Medulla oblongata (tissue), 1 donor: Measurements from ENCODE around the gene WDR82.
A peak's percentile ranks its signal among the peaks of the same experiment; 100 is the strongest.

Source experiments
- DNase-seq: peaks from one replicate; pipeline ENCODE4 v3.0.0-alpha.2; 2015; ENCODE audit errors: extremely low spot score

The WDR82 gene

DNA sequence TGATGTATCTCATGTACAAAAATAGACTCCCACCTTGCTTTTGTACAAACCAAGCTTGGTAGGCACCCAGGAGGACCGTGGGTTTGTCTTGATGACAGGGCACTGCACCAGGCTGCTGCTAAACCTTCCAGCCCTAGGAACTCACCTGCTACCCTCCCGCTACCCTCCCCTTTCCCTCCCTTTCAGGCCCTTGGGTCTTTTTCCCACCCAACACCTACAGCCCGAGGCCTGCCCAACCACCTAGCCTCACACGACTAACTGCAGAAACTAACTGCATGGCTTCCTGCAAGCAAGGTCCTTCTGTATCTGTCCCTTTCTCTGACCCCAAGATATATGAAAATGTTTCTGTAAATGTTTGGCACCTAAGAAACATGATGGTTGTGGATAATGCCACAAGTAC lies 21.8 kb downstream of the WDR82 start:
- no peak for DNase-seq

DNA sequence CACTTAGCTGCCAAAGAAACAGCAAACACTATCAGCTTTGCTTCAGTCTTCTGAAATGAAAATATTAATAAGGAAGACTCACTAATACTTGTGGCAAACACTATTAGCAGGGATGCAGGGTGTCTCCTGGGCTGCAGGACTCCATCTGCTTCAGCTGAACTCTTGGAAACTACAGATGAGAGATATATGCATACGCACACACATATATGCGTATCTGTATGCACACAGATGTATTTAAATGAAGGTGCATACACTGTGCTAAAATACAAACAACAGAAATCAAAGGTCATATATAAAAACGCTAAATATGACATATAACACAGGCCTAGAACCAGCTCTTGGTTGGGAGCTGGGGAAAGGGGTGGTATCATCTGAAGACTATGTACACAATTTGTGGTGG lies 22.3 kb downstream of the WDR82 start:
- no peak for DNase-seq

DNA sequence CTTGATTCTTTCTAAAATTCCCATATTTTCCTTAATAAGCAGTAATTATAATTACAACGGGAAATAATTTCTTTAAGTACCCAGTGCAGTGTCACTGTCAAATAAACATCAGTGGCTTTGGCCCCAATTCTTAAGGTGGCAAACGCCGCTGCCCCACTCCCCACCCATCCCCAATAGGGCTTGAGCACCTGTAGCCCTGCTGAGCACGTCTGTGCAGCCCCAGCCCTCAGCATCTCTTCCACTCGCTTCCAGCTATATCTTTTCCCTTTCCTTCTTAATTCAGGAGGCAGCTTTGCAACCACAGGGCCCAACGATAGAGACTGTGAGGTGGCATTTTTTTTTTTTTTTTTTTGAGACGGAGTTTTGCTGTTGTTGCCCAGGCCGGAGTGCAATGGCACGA lies 23.8 kb downstream of the WDR82 start:
- DNase-seq = no peak

DNA sequence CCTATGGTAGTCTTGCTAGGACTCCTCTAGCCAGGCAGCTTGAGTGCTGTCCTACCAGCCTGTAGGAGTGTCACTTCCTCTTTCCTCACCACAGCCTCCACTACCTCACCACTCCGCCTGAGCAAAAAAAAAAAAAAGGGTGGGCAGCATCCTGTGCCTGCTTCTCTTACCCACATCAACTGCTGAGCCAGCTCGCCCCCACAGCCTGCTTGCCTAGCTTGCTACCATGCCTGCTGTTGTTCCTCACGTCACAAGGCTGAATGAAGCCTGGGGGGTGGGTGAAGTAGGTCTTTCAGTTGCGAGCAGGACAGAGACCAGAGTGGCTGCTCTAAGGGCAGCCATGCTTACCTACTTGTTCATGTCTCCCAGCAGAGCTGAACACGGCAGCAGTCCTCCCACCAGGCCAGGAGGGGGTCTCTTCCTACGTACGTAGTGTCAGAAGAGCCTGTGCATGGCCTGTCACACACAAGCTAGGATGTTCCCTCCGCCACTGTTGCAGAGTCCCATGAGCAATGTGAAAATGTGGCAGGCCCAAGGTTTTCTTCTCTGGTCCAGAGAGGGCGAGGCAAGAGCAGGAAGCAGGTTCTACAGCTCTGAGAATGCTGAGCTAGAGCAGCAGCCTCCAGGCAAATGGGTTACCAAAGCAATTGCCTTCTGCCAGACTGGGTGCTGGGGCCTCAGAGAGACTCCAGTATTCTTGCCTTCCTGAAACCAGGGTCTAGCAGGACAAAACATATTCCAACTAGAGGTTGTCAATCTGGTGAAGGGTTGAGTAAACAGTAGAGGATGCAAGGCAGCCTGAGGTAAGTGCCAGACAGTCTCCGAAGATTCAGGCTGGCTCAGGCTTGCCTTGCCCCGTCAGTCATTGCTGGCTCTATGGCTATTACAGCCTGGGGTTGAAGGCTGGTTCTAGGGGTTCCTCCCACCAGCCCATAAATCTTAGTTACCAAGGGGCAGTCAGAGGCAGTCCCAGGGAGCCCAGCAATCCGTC lies 24.8 kb downstream of the WDR82 start:
- DNase-seq = peak; percentile 74

DNA sequence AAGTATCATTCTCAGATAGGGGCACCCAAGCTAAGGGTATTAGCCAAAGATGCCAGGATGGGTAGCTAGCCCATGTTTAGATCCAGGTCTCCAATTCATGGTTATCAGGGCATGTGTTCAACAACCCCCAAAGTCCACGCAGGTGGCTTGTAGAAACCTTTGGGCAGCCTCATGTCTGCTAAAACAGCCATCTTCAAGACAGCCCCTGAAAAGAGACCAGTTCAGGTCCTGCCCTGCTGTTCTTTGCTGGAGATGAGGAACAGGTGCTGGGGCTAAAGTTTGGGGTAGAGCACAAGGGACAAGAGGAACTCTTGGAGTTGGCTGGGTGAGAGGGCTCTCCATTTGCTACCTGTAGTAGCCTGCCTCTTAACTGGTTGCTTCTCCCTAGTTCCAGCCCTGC lies 28.3 kb downstream of the WDR82 start:
- no peak for DNase-seq

DNA sequence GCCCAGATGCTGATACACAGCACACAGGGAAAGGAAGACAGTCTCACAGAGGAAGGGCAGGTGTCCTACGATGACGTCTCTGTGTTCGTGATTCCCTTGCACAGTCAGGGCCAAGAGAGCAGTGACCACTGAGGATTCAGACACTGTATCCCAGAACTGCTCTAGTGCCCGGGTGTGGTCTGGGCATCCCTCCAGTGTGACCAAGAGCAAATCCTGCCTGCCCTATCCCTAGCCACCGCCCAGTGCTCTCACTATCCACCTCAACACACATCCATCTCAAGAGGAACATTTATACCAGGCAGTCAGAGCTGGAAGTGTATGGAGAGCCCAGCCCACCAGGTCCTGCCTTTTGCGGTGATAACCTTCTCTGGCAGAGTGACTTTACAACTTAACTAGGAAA lies 28.8 kb downstream of the WDR82 start:
- DNase-seq = no peak

DNA sequence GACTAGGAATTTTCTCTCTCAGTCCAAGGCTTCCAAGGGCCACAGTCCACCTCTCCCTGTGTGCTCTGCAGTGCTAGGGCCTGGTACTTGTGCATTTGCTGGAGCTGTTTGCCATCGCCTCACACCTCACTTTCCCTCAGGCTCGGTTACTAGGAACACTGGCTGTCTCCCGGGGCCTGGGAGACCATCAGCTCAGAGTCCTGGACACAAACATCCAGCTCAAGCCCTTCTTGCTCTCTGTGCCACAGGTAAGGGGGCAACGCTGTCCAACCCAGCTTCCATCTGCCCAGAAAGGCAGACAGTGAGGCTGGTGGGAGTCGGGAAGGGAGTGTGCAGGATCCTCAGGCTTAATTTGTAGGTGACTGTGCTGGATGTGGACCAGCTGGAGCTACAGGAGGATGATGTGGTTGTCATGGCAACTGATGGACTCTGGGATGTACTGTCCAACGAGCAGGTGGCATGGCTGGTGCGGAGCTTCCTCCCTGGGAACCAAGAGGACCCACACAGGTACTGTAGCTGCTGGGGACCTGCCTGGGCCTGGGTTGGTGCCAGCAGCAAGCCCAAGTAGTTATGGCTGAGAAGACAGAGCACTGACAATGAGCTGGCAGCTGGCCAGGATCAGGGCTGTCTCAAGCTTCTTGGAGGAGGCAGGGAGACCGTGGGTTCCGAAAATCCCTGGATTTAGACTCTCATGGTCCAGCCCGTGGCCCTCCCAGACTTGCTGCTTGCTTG lies 29.5 kb downstream of the WDR82 start:
- DNase-seq = no peak

DNA sequence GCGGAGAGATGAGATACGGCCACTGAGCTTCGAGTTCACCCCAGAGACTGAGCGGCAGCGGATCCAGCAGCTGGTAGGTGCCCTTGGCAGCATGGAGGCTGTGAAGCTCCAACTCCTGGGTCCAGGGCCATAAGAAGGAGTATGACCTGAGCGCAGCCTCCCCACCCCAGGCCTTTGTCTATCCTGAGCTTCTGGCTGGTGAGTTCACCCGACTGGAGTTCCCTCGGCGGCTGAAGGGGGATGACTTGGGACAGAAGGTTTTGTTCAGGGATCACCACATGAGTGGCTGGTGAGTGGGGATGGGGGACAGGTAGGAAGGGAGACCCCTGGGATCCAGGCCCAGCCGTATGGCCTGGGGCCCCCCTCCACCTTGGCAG lies 30.3 kb downstream of the WDR82 start:
- DNase-seq = no peak

DNA sequence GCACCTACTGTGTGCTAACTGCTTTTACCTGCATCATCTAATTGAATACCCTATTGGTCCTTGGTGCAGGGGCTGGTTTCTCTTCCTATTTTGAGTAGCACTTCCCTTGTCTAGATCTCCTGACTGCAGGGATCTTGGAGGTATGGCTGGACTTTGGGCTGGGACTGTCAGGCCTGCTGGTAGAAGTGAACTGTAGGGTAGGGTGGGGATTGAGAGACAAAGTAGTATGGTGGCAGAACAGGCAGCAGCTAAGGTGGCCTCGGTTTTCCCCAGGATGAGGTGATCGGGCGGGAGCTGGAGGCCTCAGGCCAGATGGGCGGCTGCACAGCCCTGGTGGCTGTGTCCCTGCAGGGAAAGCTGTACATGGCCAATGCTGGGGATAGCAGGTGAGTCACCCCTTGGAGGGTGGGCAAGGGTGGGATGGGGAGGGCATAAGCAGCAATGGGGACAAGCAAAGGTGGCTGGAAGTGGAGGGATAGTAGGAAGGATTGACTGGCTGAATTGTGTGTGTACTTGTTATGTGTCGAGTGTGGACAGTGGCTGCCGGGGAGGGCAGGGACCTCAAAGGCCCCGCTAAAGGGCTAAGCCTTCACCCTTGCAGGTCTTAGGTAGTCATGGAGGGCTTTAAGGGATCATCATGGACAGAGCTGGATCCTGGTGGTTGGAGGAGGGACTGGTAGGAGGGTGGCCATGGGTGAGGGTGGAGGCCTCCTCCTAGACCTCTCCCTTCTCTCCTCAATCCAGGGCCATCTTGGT lies 30.9 kb downstream of the WDR82 start:
- DNase-seq = no peak

DNA sequence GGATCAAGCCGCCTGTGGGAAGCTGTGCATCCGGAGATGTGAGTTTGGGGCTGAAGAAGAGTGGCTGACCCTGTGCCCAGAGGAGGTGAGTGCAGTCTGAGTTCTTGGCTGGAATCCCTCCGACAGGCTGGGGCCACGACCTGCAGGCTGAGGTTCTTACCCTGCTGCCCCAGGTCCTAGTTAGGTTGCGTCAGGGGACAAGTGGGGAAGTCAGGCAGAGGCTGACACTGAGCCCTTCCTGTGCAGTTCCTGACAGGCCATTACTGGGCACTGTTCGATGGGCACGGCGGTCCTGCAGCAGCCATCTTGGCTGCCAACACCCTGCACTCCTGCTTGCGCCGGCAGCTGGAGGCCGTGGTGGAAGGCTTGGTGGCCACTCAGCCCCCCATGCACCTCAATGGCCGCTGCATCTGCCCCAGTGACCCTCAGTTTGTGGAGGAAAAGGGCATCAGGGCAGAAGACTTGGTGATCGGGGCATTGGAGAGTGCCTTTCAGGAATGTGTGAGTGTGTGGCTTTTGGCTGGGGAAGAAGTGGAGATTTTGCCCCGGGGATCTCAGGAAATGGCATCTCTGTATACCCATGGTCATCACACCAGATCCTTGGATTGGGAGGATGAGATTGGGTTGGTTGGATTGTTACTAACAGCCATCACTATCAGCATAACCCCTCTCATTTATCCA lies 31.6 kb downstream of the WDR82 start:
- peak; percentile 14 for DNase-seq

DNA sequence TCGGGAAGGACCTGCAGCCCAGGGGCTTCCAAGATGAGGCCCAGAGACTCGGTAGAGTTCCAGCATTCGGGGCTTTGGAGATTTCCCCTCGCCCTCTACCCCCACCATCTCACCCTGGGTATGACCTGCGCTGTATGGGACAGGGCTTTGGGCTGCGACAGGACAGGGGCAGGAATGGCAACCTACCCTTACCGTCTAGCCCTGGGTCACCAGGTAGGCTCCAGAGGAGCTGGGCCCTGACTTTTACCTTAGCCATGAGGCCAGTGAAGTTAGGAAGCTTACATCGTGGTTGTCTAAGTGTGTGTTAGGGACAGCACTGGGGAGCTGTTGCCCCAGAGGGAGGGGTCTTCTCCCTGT lies 32.2 kb downstream of the WDR82 start:
- no peak for DNase-seq

DNA sequence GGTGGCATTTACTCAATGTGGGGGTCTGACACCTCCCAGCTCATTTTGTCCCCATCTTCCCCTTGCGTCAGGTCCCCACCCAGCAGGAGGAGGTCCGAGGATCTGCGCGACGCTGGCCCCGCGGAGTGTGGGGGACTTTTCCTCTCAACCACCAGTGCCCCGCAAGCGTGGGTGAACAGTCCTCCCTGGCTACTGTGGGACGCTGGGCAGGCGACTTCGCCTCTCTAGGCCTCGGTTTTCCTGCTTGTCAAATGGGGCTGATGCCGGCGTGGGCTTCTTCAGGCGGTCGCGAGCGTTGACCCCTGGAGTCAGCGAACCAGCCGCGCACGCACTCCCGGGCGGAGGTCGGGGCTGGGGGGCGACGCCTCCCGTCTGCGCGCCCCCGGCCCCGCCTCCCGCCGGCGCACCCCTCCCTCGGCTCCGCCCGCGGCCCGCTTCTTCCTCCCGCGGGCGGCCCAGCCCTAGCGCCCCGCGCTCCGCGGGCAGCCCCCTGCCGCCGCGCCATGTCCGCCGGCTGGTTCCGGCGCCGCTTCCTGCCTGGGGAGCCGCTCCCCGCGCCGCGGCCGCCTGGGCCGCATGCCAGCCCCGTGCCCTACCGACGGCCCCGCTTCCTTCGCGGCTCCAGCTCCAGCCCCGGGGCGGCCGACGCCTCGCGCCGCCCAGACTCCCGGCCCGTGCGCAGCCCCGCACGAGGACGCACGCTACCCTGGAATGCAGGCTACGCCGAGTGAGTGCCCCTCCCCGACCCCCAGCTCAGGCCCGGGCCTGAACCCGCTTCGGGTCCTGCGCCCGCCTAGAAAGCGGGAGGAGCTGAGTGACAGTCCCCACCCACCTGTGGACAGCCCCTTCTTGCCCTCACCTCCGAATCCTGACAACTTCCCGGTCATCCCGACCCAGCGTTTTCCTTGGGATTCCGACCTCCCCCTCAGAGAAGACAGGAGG lies 32.9 kb downstream of the WDR82 start, which contains the start of gene PPM1M:
Gene PPM1M, plus strand, starts transcription at position 438 of the 942 bp plus-strand sequence. Its CDS starts 66 bp downstream, at position 504.
- peak; percentile 27 for DNase-seq

DNA sequence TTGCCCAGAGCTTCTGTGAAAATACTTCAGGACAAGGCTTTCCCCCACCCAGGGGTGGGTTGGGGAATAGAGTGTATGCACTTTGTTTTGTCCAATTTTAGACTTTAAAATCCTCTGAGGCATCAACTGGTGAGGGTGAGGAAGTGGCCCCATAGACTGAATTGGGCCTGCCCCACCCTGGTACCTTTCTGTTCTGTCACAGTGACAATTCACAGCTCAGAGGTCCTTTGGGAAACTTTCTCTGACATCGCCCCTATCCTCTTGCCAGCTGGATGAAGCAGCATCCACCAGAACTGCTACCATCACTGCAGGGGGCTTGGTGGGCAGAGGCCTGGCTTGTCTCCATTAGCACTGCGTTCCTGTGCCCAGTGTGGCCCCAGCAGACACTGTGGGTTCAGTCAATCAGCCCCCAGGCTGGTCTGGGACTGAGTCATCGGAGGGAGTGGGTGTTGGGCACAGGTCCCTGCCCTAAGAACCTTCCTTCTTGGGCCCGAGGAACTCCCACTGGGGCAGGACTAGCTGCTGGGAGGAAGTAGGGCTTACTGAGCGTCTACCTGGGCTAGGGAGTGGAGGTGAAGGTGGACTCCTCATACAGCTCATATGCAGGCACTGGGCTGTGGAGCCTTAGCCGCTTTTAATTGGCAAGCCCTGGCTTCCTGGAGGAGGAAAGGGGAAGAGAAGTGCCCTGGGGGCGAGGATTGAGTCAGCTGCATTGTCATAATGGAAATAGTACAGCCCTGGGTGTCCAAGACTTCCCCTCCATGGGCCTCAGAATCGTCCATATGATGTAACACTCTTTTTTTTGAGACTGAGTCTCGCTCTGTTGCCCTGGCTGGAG lies 34.4 kb downstream of the WDR82 start:
- DNase-seq = peak; percentile 80

DNA sequence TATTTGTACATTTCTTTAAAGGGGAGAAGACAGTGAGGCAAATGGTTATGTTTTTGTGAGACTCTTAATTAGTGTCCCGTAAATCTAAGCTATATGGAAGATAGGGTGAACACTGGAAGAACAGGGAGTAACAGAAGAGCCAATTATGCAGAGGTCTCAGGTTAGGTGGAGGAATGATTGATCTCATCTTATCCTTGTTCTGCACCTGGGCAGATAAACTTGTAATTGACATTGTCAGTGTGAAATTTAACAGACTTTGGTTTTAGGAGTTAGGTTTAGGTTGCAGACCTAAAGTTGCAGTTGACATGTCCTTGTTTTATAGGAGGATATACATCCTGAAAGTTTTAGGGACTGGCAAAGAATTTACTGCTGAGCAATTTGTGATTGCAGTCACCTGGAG lies 36.4 kb downstream of the WDR82 start:
- no peak for DNase-seq

DNA sequence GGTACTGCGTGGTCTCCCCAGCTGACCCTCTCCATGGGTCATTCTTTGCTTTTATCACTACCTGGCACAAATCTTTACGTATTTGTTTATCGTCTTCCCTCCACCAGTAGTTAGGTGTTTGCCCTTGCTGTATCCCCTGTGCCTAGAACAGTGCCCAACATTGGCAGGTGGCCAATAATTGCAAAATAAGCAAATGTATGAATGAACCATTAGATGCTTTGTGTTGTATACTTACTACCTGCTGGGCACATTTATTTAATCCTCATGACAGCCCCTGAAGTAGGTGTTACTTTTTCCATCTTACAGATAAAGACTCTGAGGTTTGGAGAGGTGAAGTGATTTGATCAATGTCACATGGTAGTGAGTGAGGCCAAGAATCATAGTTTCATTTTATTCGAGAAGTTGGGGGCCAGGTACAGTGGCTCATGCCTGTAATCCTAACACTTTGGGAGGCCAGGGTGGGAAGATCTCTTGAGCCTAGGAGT lies 37.5 kb downstream of the WDR82 start:
- no peak for DNase-seq

DNA sequence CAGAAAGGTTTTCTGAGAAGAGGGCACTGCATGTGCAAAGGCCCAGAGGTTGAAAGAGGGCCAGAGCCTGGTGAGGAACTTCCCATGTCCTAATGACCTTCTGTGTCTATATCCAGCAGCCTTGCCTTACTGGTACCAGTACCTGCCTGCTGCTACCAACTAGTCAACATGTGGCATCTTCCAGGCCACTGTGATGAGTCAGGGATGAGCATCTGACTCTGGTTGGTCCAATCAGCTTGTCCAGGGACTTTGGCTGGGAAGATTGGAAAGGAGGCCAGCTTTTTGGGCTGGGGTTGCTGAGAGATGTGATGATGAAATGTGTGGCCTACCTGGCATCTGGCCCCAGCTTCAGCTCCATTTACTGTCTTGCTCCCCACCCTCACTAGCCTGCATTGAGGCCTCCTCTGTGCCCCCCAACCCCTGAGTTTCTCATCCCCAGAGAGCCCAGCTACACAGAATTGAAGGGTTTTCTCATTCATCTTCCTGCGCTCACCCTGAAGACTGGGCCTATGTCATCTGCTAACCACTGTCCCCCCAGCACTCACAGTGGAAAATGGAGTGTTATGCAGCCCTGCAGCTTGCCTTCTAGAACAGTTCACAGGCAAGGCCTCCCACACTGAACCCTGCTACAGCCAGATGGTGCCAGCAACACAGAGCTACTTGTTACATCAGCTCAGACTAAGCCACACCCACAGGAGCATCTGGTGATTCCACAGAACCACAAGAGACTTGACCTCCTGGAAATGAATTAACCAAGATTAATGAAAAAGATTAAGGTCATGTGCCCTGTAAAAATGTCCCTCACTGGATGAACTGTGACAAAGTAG lies 38.2 kb downstream of the WDR82 start:
- DNase-seq = peak; percentile 81

DNA sequence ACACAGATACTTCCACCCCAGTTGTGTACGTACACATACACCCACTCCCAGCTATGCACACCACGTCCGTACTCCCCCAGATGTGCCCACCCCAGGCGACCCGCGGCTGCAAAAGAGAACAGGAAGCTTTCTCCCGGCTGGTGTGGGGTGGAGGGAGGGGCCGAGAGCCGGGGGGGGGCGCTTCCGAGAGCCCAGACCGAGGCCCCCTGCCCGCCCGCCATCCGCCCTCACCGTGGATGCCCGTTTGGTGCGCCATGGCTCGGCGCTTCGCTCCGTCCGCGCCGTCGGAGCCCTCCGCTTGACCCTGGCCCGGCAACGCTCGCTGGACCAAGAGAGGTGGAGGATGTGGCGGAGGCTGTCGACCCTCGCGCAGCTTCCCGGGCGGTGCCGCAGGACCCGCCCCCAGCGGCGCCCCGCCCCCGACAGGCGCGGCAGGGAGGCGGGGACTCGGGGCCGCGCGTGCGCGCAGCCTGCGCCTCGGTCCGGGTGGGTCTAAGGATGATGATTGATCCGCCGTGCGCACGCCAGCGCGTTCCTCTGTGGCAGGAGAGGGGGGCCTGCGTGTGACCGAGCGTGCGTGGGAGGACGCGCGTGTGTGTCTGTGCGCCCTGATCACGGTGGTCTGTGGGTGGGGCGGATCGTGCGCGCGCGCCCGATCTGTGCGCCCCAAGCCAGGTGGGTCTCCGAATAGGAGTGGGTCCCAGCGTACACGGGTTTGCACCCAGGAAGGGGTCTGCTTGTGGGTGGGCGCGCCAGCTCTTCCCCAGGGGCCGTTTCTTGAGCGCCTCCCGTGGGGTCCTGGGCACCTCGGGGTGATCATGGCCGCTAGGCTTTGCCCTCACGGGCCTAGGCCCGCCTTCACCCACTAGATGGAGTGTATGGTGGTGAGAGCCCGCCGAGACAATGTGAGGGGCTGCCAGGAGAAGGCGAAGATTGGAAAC lies 39.4 kb downstream of the WDR82 start, which contains the start of gene TWF2:
Gene TWF2, minus strand, starts transcription at position 398 of the 941 bp plus-strand sequence. Its CDS starts 142 bp downstream, at position 256.
- peak; percentile 80 for DNase-seq
